Neural cell (in vitro differentiated cells): ENCODE measurements around the gene DNAH17. TPM values are rescaled to one million over a fixed set of nuclear protein-coding genes. Genes with fewer than 3 reads are reported as not detected.

Experiments used
- H2AFZ ChIP-seq: fragments of 200-600, 300-800 bp; sonication (generic), shearing (Covaris generic); 2 replicates; pipeline ENCODE4 v1.6.0; 2014; ENCODE audit warnings: low read depth, mild to moderate bottlenecking, antibody characterized with exemption, low read length, moderate library complexity
- H3F3A ChIP-seq: fragments of 200-600 bp; shearing (Covaris generic); 2 replicates; pipeline ENCODE4 v1.6.1; 2016; ENCODE audit warnings: mild to moderate bottlenecking, moderate library complexity, mixed read lengths, antibody characterized with exemption, low read length; ENCODE audit not compliant: insufficient read depth, poor library complexity, severe bottlenecking
- H3K27ac ChIP-seq: fragments of 200-600, 300-800 bp; sonication (generic), shearing (Covaris generic); 2 replicates; pipeline ENCODE4 v1.5.1; 2014; ENCODE audit warnings: mild to moderate bottlenecking, low read length, moderate library complexity
- H3K27me3 ChIP-seq: fragments of 300-800, 200-600 bp; sonication (generic), shearing (Covaris generic); 2 replicates; pipeline ENCODE4 v1.6.0; 2014; ENCODE audit warnings: mild to moderate bottlenecking, low read depth, low read length, moderate library complexity; ENCODE audit not compliant: insufficient read depth
- H3K36me3 ChIP-seq: fragments of 300-800, 200-600 bp; sonication (generic), shearing (Covaris generic); 2 replicates; pipeline ENCODE4 v1.5.1; 2014; ENCODE audit warnings: mild to moderate bottlenecking, antibody characterized with exemption, low read length, moderate library complexity; ENCODE audit not compliant: insufficient read depth
- H3K4me2 ChIP-seq: fragments of 300-800, 200-600 bp; sonication (generic), shearing (Covaris generic); 2 replicates; pipeline ENCODE4 v1.6.0; 2014; ENCODE audit warnings: mild to moderate bottlenecking, low read length
- H3K4me3 ChIP-seq: fragments of 300-800, 200-600 bp; sonication (generic), shearing (Covaris generic); 2 replicates; pipeline ENCODE4 v1.5.1; 2014; ENCODE audit warnings: mild to moderate bottlenecking, low read length, moderate library complexity
- H3K79me2 ChIP-seq: fragments of 200-600 bp; shearing (Covaris generic); replicated peaks from 2 replicates; pipeline ENCODE4 v1.6.0; 2014; ENCODE audit warnings: mild to moderate bottlenecking, low read length, moderate library complexity; ENCODE audit not compliant: insufficient read depth
- H3K9ac ChIP-seq: fragments of 300-800, 200-600 bp; sonication (generic), shearing (Covaris generic); 2 replicates; pipeline ENCODE4 v1.6.1; 2016; ENCODE audit warnings: mild to moderate bottlenecking, low read length, mixed read lengths
- H3K9me2 ChIP-seq: fragments of 200-600 bp; shearing (Covaris generic); 2 replicates; pipeline ENCODE4 v1.6.1; 2016; ENCODE audit warnings: mild to moderate bottlenecking, low read length, mixed read lengths; ENCODE audit not compliant: insufficient read depth
- H3K9me3 ChIP-seq: fragments of 200-600, 300-800 bp; sonication (generic), shearing (Covaris generic); 2 replicates; pipeline ENCODE4 v1.6.1; 2016; ENCODE audit warnings: mild to moderate bottlenecking, mixed run types, low read length, moderate library complexity, mixed read lengths
- H4K20me1 ChIP-seq: fragments of 200-600 bp; shearing (Covaris generic); 2 replicates; pipeline ENCODE4 v1.6.1; 2016; ENCODE audit warnings: mild to moderate bottlenecking, mixed run types; ENCODE audit not compliant: insufficient read depth
- CTCF ChIP-seq: fragments of 450-650 bp; IDR thresholded peaks from 2 replicates; pipeline ENCODE4 v1.5.1; 2014; ENCODE audit warnings: antibody characterized with exemption, mild to moderate bottlenecking, moderate library complexity; ENCODE audit not compliant: poor library complexity, severe bottlenecking
- EP300 ChIP-seq: fragments of 450-650 bp; conservative IDR thresholded peaks from 2 replicates; pipeline ENCODE4 v1.6.1; 2014; ENCODE audit warnings: antibody characterized with exemption, mild to moderate bottlenecking, moderate library complexity; ENCODE audit not compliant: poor library complexity, severe bottlenecking
- EZH2 ChIP-seq: fragments of 200-600, 300-800 bp; shearing (Covaris generic), sonication (generic); IDR thresholded peaks from 2 replicates; pipeline ENCODE4 v1.6.1; 2014; ENCODE audit warnings: antibody characterized with exemption, low read length, borderline replicate concordance, mild to moderate bottlenecking; ENCODE audit not compliant: insufficient read depth, poor library complexity, severe bottlenecking
- MXI1 ChIP-seq: fragments of 450-650 bp; conservative IDR thresholded peaks from 2 replicates; pipeline ENCODE4 v1.6.1; 2014; ENCODE audit warnings: antibody characterized with exemption, mild to moderate bottlenecking; ENCODE audit not compliant: poor library complexity, severe bottlenecking
- POLR2AphosphoS5 ChIP-seq: IDR thresholded peaks from 2 replicates; pipeline ENCODE4 v1.6.1; 2012
- RAD21 ChIP-seq: fragments of 450-650 bp; conservative IDR thresholded peaks from 2 replicates; pipeline ENCODE4 v1.6.1; 2014; ENCODE audit warnings: antibody characterized with exemption, mild to moderate bottlenecking, moderate library complexity
- REST ChIP-seq: IDR thresholded peaks from 2 replicates; pipeline ENCODE4 v1.6.1; 2012; ENCODE audit warnings: borderline replicate concordance
- SMC3 ChIP-seq: fragments of 450-650 bp; conservative IDR thresholded peaks from 2 replicates; pipeline ENCODE4 v1.6.1; 2014; ENCODE audit warnings: antibody characterized with exemption, mild to moderate bottlenecking, moderate library complexity; ENCODE audit not compliant: poor library complexity
- TAF1 ChIP-seq: IDR thresholded peaks from 2 replicates; pipeline ENCODE4 v1.6.1; 2012; ENCODE audit warnings: low read depth
- polyA plus RNA-seq: library from polyadenylated mRNA; depleted of rRNA; stranded (reverse); fragments of >200 nt; gene quantifications from 2 replicates; pipeline ENCODE4 v1.2.3, GENCODE V29; 2014

Gene DNAH17
- polyA plus RNA-seq, 1 donor from 2014 or later = not detected

GRCh38 chr17:78547035-78547434, 30.2 kb downstream of the DNAH17 start:
- no peak overlapping the region for H2AFZ ChIP-seq
- H3K9me3 ChIP-seq = no peaks in the 10 kb centered on the region
- H3K9ac ChIP-seq = no peak overlapping the region
- no peaks in the 10 kb centered on the region for H3K9me2 ChIP-seq
- TF ChIP-seq RAD21 (no peak), EZH2 (no peak), REST (no peak), MXI1 (no peak), TAF1 (no peak), CTCF (no peak), EP300 (no peak), POLR2AphosphoS5 (no peak), SMC3 (no peak)
- no peak overlapping the region for H3K4me3 ChIP-seq
- H3K27ac ChIP-seq = no peak overlapping the region
- no peaks in the 10 kb centered on the region for H3K27me3 ChIP-seq
- no peak overlapping the region for H3K4me2 ChIP-seq
- H3K79me2 ChIP-seq = no peaks in the 10 kb centered on the region
- H3K36me3 ChIP-seq = no peaks in the 10 kb centered on the region
- no peaks in the 10 kb centered on the region for H4K20me1 ChIP-seq
- no peaks in the 10 kb centered on the region for H3F3A ChIP-seq

GRCh38 chr17:78546476-78546875, 30.7 kb downstream of the DNAH17 start:
- Histone ChIP-seq H3K9me2 (no peaks in the 10 kb centered on the region), H3K79me2 (no peaks in the 10 kb centered on the region), H3K27ac (no peak overlapping the region), H4K20me1 (no peaks in the 10 kb centered on the region), H3F3A (no peaks in the 10 kb centered on the region), H2AFZ (no peak overlapping the region), H3K9ac (no peak overlapping the region), H3K9me3 (no peaks in the 10 kb centered on the region), H3K4me2 (no peak overlapping the region), H3K27me3 (no peaks in the 10 kb centered on the region), H3K4me3 (no peak overlapping the region), H3K36me3 (no peaks in the 10 kb centered on the region)
- no peak for TF ChIP-seq EZH2
- no peak for TF ChIP-seq MXI1
- TF ChIP-seq SMC3 = no peak
- no peak for TF ChIP-seq CTCF
